Measurements from ENCODE around the gene FCHSD2. TPM values are rescaled to one million over a fixed set of nuclear protein-coding genes. Genes with fewer than 3 reads are reported as not detected.
"Not testable (repeated sequence)": the region's sequence is repeated elsewhere in the genome, so short reads cannot be mapped to it uniquely, and the experiment has no call there.

Gene FCHSD2
- total and polyA plus RNA-seq, 2 donors (not counting 1 experiment from before 2014, with no cell fraction given) = 19.5 to 40.6 TPM

DNA sequence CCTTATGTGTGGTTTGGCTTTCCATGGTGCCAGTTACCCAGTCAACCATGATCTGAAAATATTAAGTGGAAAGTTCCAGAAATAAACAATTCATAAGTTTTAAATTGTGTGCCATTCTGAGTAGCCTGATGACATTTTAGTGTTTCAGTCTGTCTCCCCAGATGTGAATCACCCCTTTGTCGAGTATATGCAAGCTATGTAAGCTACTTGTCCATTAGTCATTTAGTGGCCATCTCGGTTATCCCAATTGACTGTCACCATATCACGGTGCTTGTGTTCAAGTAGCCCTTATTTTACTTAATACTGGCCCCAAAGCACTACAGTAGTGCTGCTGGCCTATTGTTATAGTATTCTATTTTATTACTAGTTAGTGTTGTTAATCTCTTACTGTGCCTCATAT is 283.0 kb downstream of the FCHSD2 start:
- H3K36me3 ChIP-seq (ENCODE audit: control insufficient read depth, insufficient read depth, low read length) = no peaks in the 10 kb centered on the region
- no peaks in the 10 kb centered on the region for H3K79me2 ChIP-seq (ENCODE audit: control insufficient read depth, insufficient read depth, low read length)
- H4K20me1 ChIP-seq (ENCODE audit: control insufficient read depth, extremely low read depth, insufficient read depth, low read length) = no peaks in the 10 kb centered on the region
- no peak overlapping the region for H3K4me2 ChIP-seq (ENCODE audit: extremely low read depth, insufficient read depth, low read length)
- no peaks in the 10 kb centered on the region for H3K9me3 ChIP-seq (ENCODE audit: control insufficient read depth, insufficient read depth, low read depth, low read length)
- H2AFZ ChIP-seq (ENCODE audit: low read length) = no peak overlapping the region
- no peak overlapping the region for H3K9ac ChIP-seq (ENCODE audit: insufficient read depth, low read length)
- peaks cover 5% of the 10 kb centered on the region for H3K4me1 ChIP-seq (ENCODE audit: control insufficient read depth, extremely low read depth, insufficient read depth, low read length)
- no peak for DNase-seq (ENCODE audit: low read depth in 2 of 2)
- no peaks in the 10 kb centered on the region for H3K27me3 ChIP-seq (ENCODE audit: control insufficient read depth, insufficient read depth, low read length)
- H3K27ac ChIP-seq (ENCODE audit: insufficient read depth, low read length) = no peak overlapping the region
- no peak overlapping the region for H3K4me3 ChIP-seq (replicated peaks in 1 of 4; ENCODE audit: control extremely low read depth in 1 of 4, insufficient read depth in 1 of 4, low read depth in 3 of 4, low read length in 4 of 4)
- TF ChIP-seq, protein P1, sequence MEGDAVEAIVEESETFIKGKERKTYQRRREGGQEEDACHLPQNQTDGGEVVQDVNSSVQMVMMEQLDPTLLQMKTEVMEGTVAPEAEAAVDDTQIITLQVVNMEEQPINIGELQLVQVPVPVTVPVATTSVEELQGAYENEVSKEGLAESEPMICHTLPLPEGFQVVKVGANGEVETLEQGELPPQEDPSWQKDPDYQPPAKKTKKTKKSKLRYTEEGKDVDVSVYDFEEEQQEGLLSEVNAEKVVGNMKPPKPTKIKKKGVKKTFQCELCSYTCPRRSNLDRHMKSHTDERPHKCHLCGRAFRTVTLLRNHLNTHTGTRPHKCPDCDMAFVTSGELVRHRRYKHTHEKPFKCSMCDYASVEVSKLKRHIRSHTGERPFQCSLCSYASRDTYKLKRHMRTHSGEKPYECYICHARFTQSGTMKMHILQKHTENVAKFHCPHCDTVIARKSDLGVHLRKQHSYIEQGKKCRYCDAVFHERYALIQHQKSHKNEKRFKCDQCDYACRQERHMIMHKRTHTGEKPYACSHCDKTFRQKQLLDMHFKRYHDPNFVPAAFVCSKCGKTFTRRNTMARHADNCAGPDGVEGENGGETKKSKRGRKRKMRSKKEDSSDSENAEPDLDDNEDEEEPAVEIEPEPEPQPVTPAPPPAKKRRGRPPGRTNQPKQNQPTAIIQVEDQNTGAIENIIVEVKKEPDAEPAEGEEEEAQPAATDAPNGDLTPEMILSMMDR (conservative IDR thresholded peaks at IDR 0.05 in 1 of 2, IDR thresholded peaks at IDR 0.05 in 1 of 2; ENCODE audit: low read depth in 1 of 2, low read length in 2 of 2) = no peak
- no peak for TF ChIP-seq EZH2 (IDR thresholded peaks at IDR 0.05; ENCODE audit: low read length, missing control alignments)

DNA sequence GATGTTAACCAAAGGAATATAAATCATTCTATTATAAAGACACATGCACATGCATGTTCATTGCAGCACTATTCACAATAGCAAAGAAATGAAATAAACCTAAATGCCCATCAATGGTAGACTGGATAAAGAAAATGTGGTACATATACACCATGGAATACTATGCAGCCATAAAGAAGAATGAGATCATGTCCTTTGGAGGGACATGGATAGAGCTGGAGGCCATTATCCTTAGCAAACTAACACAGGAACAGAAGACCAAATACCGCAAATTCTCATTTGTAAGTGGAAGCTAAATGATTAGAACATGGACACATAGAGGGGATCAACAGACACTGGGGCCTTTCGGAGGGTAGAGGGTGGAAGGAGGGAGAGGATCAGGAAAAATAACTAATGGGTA is 283.9 kb downstream of the FCHSD2 start:
- H3K27me3 ChIP-seq (ENCODE audit: control insufficient read depth, insufficient read depth, low read length) = not testable (repeated sequence)

DNA sequence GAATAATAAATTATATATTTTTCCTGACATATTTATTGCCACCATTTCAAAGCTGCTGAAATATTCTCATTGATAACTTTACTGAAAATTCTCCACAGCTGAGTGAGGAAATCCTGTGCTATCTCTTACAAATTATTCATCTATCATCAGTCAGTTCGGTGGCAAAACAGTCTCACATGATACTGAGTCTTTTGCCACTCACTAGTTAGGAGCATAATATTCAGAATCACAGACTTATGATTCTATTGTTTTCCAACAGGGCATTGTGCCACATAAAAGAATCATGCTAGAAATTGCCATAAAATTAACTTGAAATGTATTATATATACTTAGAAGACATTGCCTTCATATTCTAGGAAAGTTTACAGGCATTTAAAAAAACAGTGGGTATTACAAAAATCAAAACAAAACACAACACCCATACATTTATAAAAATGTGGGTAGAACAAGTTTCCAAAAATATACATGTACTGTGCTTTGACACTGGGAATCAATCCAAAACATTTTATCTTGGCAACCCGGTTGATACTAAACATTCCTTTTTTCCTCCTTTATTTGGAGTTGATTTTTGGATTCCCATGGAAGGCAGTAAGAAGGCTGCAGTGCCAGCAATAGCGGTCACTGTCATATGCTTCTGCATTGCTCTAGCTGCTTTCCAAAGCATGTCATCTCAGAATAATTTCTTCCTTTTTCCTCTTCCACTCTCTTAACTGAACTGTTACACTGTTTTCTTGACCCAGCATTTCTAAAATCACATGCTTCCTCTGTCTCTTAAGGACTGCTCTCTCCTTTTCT is 285.4 kb downstream of the FCHSD2 start:
- H3K79me2 ChIP-seq (ENCODE audit: control insufficient read depth, insufficient read depth, low read length) = no peaks in the 10 kb centered on the region
- H3K4me3 ChIP-seq (replicated peaks in 1 of 4; ENCODE audit: control extremely low read depth in 1 of 4, insufficient read depth in 1 of 4, low read depth in 3 of 4, low read length in 4 of 4) = no peak overlapping the region
- peak overlapping the region; percentile 8 for H3K4me2 ChIP-seq (ENCODE audit: extremely low read depth, insufficient read depth, low read length)
- H3K27ac ChIP-seq (ENCODE audit: insufficient read depth, low read length) = no peak overlapping the region
- no peaks in the 10 kb centered on the region for H3K9me3 ChIP-seq (ENCODE audit: control insufficient read depth, insufficient read depth, low read depth, low read length)
- H3K9ac ChIP-seq (ENCODE audit: insufficient read depth, low read length) = no peak overlapping the region
- H2AFZ ChIP-seq (ENCODE audit: low read length) = no peak overlapping the region
- TF ChIP-seq EZH2 (IDR thresholded peaks at IDR 0.05; ENCODE audit: low read length, missing control alignments) = no peak
- TF ChIP-seq, protein P1 (conservative IDR thresholded peaks at IDR 0.05 in 1 of 2, IDR thresholded peaks at IDR 0.05 in 1 of 2; ENCODE audit: low read depth in 1 of 2, low read length in 2 of 2) = no peak
- no peaks in the 10 kb centered on the region for H4K20me1 ChIP-seq (ENCODE audit: control insufficient read depth, extremely low read depth, insufficient read depth, low read length)
- no peaks in the 10 kb centered on the region for H3K36me3 ChIP-seq (ENCODE audit: control insufficient read depth, insufficient read depth, low read length)
- peak; percentile 23 to 67 for DNase-seq (ENCODE audit: low read depth in 2 of 2)
- H3K27me3 ChIP-seq (ENCODE audit: control insufficient read depth, insufficient read depth, low read length) = no peaks in the 10 kb centered on the region
- peaks cover 5% of the 10 kb centered on the region for H3K4me1 ChIP-seq (ENCODE audit: control insufficient read depth, extremely low read depth, insufficient read depth, low read length)

More for the DNA sequence above, 283.9 kb downstream of the FCHSD2 start:
- DNase-seq (ENCODE audit: low read depth in 2 of 2); H3K9me3 ChIP-seq (ENCODE audit: control insufficient read depth, insufficient read depth, low read depth, low read length); H3K4me1 ChIP-seq (ENCODE audit: control insufficient read depth, extremely low read depth, insufficient read depth, low read length); H3K36me3 ChIP-seq (ENCODE audit: control insufficient read depth, insufficient read depth, low read length); H3K9ac ChIP-seq (ENCODE audit: insufficient read depth, low read length); H3K27ac ChIP-seq (ENCODE audit: insufficient read depth, low read length); H3K79me2 ChIP-seq (ENCODE audit: control insufficient read depth, insufficient read depth, low read length); H2AFZ ChIP-seq (ENCODE audit: low read length); H4K20me1 ChIP-seq (ENCODE audit: control insufficient read depth, extremely low read depth, insufficient read depth, low read length); H3K4me3 ChIP-seq (replicated peaks in 1 of 4; ENCODE audit: control extremely low read depth in 1 of 4, insufficient read depth in 1 of 4, low read depth in 3 of 4, low read length in 4 of 4); H3K4me2 ChIP-seq (ENCODE audit: extremely low read depth, insufficient read depth, low read length): not testable (repeated sequence)
